ENCODE measurements around the gene RACGAP1. TPM values are rescaled to one million over a fixed set of nuclear protein-coding genes. Genes with fewer than 3 reads are reported as not detected.

The RACGAP1 gene
- total and polyA plus RNA-seq, 2 of the 4 experiments (the other 2 are of a cell fraction), result 37.9 to 110 TPM

DNA sequence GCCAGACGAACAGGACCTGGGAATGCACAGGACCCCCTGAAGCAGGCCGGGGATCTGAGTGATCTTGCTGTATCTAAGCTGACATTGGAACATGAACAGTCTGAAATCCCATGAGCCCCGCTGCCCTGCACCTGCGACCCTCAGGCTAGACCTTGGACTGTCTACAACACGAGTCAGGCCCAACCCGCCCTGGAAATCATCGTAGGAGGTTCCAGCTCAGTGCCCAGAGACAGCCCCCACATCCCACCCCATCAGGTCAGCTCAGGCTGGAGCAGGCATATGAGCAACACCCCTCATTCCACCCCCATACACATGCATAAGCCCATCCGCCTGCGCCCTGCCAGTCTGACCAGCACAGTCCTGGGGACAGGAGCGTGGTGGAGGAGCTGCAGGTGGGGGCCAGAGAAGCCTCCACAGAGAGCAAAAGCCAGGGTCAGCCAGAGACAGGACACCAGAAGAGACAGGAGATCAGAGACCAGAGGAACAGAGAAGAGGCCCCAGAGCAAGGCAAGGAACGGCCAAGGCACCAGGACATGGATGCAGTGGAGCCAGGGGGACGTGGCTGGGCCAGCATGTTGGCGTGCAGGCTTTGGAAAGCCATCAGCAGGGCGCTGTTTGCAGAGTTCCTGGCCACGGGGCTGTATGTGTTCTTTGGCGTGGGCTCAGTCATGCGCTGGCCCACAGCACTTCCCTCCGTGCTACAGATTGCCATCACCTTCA, 52.5 kb downstream of the RACGAP1 start, which contains the start of gene AQP6 (continued):
- no peak for TF ChIP-seq MAFK (IDR thresholded peaks at IDR 0.05; ENCODE audit: low read depth, low read length)

DNA sequence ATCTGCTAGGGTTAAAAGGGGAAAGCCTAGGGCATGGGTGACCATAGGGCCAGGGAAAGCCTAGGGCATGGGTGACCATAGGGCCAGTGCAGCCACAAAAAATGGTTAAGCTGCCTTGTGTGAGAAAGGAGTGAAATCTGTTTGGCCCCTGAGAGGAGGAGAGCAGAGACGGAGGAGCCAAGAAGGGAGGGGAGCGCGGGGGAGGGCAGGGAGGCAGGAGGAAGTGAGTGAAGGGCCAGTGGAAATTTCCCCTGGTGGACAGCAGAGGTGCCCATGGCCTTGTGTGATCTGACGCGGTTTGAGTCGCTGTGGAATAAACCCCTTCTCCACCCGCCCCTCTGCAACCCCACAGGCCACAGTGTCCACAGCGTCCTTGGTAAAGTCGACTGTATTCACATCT, 53.2 kb downstream of the RACGAP1 start:
- Histone ChIP-seq H3K4me3 (ENCODE audit: insufficient read depth, low read depth, low read length) (no peak overlapping the region), H3K14ac (replicated peaks; ENCODE audit: low read depth, low read length) (no peak overlapping the region), H4K20me1 (ENCODE audit: insufficient read depth, low read length) (no peaks in the 10 kb centered on the region), H3K36me3 (ENCODE audit: control insufficient read depth, insufficient read depth, low read length) (no peaks in the 10 kb centered on the region), H3K27ac (ENCODE audit: insufficient read depth, low read length) (no peak overlapping the region), H2AFZ (replicated peaks; ENCODE audit: low read length, poor library complexity) (no peak overlapping the region), H2BK15ac (ENCODE audit: low read depth, low read length) (no peak overlapping the region), H2AK9ac (replicated peaks; ENCODE audit: low read depth, low read length, poor library complexity) (no peak overlapping the region), H3K4ac (ENCODE audit: low read depth, low read length) (no peak overlapping the region), H3K27me3 (ENCODE audit: control insufficient read depth, insufficient read depth, low read length) (peaks cover 49% of the 10 kb centered on the region), H2AK5ac (ENCODE audit: low read depth, low read length) (no peak overlapping the region), H4K5ac (ENCODE audit: low read depth, low read length) (no peak overlapping the region), H3K9me1 (ENCODE audit: insufficient read depth, low read length) (no peaks in the 10 kb centered on the region), H2BK5ac (ENCODE audit: low read depth, low read length, poor library complexity, severe bottlenecking) (no peak overlapping the region), H3K4me1 (ENCODE audit: control insufficient read depth, insufficient read depth, low read length) (no peaks in the 10 kb centered on the region), H3K9me3 (ENCODE audit: control insufficient read depth, insufficient read depth, low read length) (no peaks in the 10 kb centered on the region), H3K23ac (ENCODE audit: low read depth, low read length) (no peak overlapping the region), H3K4me2 (ENCODE audit: low read depth, low read length) (no peak overlapping the region), H2BK20ac (ENCODE audit: low read depth, low read length) (no peak overlapping the region), H3K9ac (ENCODE audit: low read depth, low read length) (no peak overlapping the region), H4K8ac (ENCODE audit: low read depth in 2 of 2, low read length in 2 of 2) (no peak overlapping the region), H3K56ac (ENCODE audit: extremely low read depth, insufficient read depth, low read length) (no peak overlapping the region), H2BK120ac (ENCODE audit: low read depth, low read length) (no peak overlapping the region), H4K91ac (ENCODE audit: insufficient read depth, low read depth, low read length) (no peak overlapping the region), H3K79me1 (ENCODE audit: low read depth in 1 of 2, low read length in 2 of 2) (no peaks in the 10 kb centered on the region), H3K18ac (ENCODE audit: low read depth, low read length) (no peak overlapping the region)
- dilution Hi-C loops (cut with HindIII; ENCODE audit: low sequenced_read_pairs, unreplicated experiment), result no loop called here
- in situ Hi-C loops (cut with MboI; ENCODE audit: low sequenced_read_pairs), result loop anchor here (5.0 to 10.0 kb wide), 2 partner anchors 85 to 203 kb away; partner anchors contain the start of gene ASIC1
- no CpG with 5 or more reads among the region's 9 CpGs for WGBS, 2 experiments (ENCODE audit: extremely low coverage in 2 of 2, insufficient read length in 1 of 2)
- ChIA-PET CTCF (interaction anchor here (1.0 kb wide), 1 partner anchor 98 kb away, joined by 3 read pairs; no protein-coding TSS in a partner anchor), POLR2A (ENCODE audit: unreplicated experiment) (no interaction called here)
- no peak for DNase-seq
- ATAC-seq (ENCODE audit: low read depth), result no peak
- no TSS peak for BruUV-seq (replicated peaks)
- intact Hi-C loops (cut with micrococcal nuclease), result no loop called here
- no peak for TF ChIP-seq MXI1 (IDR thresholded peaks at IDR 0.05; ENCODE audit: borderline replicate concordance, low read depth, low read length)
- no peak for TF ChIP-seq RFX5 (IDR thresholded peaks at IDR 0.05; ENCODE audit: low read depth, low read length)
- TF ChIP-seq, protein P1, sequence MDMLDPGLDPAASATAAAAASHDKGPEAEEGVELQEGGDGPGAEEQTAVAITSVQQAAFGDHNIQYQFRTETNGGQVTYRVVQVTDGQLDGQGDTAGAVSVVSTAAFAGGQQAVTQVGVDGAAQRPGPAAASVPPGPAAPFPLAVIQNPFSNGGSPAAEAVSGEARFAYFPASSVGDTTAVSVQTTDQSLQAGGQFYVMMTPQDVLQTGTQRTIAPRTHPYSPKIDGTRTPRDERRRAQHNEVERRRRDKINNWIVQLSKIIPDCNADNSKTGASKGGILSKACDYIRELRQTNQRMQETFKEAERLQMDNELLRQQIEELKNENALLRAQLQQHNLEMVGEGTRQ (IDR thresholded peaks at IDR 0.05; ENCODE audit: low read depth, low read length), result no peak
- no peak for TF ChIP-seq MAZ (IDR thresholded peaks at IDR 0.05; ENCODE audit: borderline replicate concordance, low read depth, low read length)
- TF ChIP-seq, protein P2, sequence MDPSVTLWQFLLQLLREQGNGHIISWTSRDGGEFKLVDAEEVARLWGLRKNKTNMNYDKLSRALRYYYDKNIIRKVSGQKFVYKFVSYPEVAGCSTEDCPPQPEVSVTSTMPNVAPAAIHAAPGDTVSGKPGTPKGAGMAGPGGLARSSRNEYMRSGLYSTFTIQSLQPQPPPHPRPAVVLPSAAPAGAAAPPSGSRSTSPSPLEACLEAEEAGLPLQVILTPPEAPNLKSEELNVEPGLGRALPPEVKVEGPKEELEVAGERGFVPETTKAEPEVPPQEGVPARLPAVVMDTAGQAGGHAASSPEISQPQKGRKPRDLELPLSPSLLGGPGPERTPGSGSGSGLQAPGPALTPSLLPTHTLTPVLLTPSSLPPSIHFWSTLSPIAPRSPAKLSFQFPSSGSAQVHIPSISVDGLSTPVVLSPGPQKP (IDR thresholded peaks at IDR 0.05; ENCODE audit: borderline replicate concordance, low read depth, low read length), result no peak
- TF ChIP-seq, protein P3, sequence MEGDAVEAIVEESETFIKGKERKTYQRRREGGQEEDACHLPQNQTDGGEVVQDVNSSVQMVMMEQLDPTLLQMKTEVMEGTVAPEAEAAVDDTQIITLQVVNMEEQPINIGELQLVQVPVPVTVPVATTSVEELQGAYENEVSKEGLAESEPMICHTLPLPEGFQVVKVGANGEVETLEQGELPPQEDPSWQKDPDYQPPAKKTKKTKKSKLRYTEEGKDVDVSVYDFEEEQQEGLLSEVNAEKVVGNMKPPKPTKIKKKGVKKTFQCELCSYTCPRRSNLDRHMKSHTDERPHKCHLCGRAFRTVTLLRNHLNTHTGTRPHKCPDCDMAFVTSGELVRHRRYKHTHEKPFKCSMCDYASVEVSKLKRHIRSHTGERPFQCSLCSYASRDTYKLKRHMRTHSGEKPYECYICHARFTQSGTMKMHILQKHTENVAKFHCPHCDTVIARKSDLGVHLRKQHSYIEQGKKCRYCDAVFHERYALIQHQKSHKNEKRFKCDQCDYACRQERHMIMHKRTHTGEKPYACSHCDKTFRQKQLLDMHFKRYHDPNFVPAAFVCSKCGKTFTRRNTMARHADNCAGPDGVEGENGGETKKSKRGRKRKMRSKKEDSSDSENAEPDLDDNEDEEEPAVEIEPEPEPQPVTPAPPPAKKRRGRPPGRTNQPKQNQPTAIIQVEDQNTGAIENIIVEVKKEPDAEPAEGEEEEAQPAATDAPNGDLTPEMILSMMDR (conservative IDR thresholded peaks at IDR 0.05; ENCODE audit: low read depth, low read length), result no peak
- TF ChIP-seq NFE2L2 (IDR thresholded peaks at IDR 0.05; ENCODE audit: low read depth, low read length), result no peak
- no peak for TF ChIP-seq RCOR1 (IDR thresholded peaks at IDR 0.05; ENCODE audit: insufficient replicate concordance, low read length)
- no peak for TF ChIP-seq FOS (IDR thresholded peaks at IDR 0.05; ENCODE audit: low read depth, low read length)
- TF ChIP-seq MAFK (IDR thresholded peaks at IDR 0.05; ENCODE audit: low read depth, low read length), result no peak
- no peak for TF ChIP-seq SMC3 (IDR thresholded peaks at IDR 0.05; ENCODE audit: low read depth, low read length)
- no peak for TF ChIP-seq BHLHE40 (IDR thresholded peaks at IDR 0.05; ENCODE audit: low read depth, low read length)
- no peak for TF ChIP-seq POLR2A (IDR thresholded peaks at IDR 0.05; ENCODE audit: low read depth, low read length)

Data from IMR-90 (cell line).